HL-60 (cell line): ENCODE data around the gene METTL16.
"Not testable (repeated sequence)": the region's sequence is repeated elsewhere in the genome, so short reads cannot be mapped to it uniquely, and the experiment has no call there.

Experiments used
- DNase-seq, 2 experiments: peaks; one replicate each; pipeline ENCODE4 v3.0.0-alpha.2; 2010 to 2020; ENCODE audit warnings: low read depth in 1 of 2, low spot score in 1 of 2
- H3K27ac ChIP-seq: fragments of 250-450 bp; sonication (Bioruptor Pico); replicated peaks from 2 replicates; pipeline ENCODE4 v1.5.1; 2020; ENCODE audit warnings: mild to moderate bottlenecking, moderate library complexity
- H3K27me3 ChIP-seq: fragments of 250-450 bp; sonication (Bioruptor Pico); 2 replicates; pipeline ENCODE4 v1.5.1; 2021; ENCODE audit warnings: mild to moderate bottlenecking, moderate library complexity; ENCODE audit not compliant: insufficient read depth, poor library complexity, severe bottlenecking
- H3K4me3 ChIP-seq: replicated peaks from 2 replicates; pipeline ENCODE4 v1.5.1; 2011; ENCODE audit warnings: mild to moderate bottlenecking, control low read depth, low read length; ENCODE audit not compliant: insufficient read depth
- CTCF ChIP-seq: IDR thresholded peaks from one replicate; pipeline ENCODE4 v1.5.1; 2011; ENCODE audit warnings: low read length, control low read depth, inconsistent platforms; ENCODE audit not compliant: insufficient read depth
- GABPA ChIP-seq: IDR thresholded peaks from 2 replicates; pipeline ENCODE4 v1.6.1; 2012; ENCODE audit warnings: low read depth
- POLR2AphosphoS5 ChIP-seq: IDR thresholded peaks from 2 replicates; pipeline ENCODE4 v1.6.1; 2012; ENCODE audit warnings: low read depth
- REST ChIP-seq: IDR thresholded peaks from 2 replicates; pipeline ENCODE4 v1.6.1; 2012; ENCODE audit warnings: low read depth; ENCODE audit not compliant: insufficient replicate concordance
- SPI1 ChIP-seq: IDR thresholded peaks from 2 replicates; pipeline ENCODE4 v1.6.1; 2012; ENCODE audit warnings: low read depth, mild to moderate bottlenecking, borderline replicate concordance

The METTL16 gene

DNA sequence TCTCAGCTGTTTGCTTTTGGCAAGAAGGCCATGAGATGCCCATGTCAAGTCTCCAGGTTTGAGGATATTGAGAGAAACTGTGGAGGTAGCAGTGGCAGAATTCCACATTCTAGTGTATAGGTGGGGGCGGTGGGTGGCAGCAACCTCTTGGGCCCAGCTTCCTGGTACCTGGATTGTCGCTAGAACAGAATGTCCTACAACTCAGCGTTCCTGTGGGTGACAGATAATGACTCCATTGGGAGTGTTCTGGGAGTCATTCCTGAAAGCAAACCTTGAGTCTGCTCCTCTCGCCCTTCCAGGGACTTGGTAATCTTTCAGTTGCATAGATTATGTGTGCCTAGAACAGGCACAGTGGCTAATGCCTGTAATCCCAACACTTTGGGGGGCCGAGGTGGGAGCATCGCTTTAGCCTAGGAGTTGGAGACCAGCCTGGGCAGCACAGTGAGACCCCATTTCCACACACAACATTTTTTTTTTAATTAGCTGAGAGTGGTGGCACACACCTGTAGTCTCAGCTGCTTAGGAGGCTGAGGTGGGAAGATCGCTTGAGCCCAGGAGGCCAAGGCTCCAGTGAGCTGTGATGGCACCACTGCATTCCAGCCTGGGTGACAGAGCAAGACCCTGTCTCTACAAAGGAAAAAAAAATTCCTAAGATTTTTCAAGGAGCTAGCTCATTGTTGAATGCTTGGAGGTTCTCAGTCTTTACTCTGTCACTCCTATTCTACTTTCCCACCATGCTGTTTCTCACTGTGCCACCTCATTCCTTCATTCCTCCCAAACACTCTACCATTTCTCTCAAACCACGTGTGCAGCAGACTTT is 37.9 kb upstream of the METTL16 start:
- no peak for DNase-seq
- Histone ChIP-seq H3K4me3 (no peak overlapping the region), H3K27ac (no peak overlapping the region), H3K27me3 (no peaks in the 10 kb centered on the region)
- TF ChIP-seq POLR2AphosphoS5 (no peak), GABPA (no peak), REST (no peak), SPI1 (no peak), CTCF (no peak)

DNA sequence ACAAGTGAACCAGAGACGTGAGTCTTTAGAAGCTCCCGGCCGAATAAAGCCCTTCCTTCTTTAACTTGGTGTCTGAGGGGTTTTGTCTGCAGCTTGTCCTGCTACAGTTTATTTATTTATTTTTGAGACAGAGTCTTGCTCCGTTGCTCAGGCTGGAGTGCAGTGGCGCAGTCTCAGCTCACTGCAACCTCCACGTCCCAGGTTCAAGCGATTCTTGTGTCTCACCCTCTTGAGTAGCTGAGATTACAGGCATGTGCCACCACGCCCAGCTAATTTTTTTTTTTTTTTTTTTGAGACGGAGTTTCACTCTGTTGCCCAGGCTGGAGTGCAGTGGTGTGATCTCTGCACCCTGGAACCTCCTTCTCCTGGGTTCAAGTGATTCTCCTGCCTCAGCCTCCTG is 36.3 kb upstream of the METTL16 start:
- DNase-seq, H3K27me3 ChIP-seq, H3K27ac ChIP-seq, H3K4me3 ChIP-seq: not testable (repeated sequence)

DNA sequence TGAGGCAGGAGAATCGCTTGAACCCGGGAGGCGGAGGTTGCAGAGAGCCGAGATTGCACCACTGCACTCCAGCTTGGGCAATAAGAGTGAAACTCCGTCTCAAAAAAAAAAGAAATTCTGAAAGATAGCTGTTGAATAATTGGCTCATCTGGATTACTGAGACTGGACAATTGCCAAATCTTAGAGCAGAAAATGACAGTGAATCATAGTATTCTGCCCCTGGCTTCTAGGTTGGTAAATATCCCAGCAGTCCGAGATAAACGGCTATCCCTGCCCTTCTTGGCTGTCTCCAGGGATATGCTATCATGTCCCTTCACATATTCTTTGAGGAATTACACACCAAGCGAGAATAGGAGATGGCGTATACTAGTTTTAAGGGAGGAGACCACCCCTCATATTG is 35.5 kb upstream of the METTL16 start:
- no peak for TF ChIP-seq CTCF
- TF ChIP-seq SPI1, result no peak
- no peak for TF ChIP-seq GABPA
- no peak for TF ChIP-seq POLR2AphosphoS5
- TF ChIP-seq REST, result no peak
- DNase-seq, result no peak
- Histone ChIP-seq H3K4me3 (no peak overlapping the region), H3K27ac (no peak overlapping the region), H3K27me3 (no peaks in the 10 kb centered on the region)

DNA sequence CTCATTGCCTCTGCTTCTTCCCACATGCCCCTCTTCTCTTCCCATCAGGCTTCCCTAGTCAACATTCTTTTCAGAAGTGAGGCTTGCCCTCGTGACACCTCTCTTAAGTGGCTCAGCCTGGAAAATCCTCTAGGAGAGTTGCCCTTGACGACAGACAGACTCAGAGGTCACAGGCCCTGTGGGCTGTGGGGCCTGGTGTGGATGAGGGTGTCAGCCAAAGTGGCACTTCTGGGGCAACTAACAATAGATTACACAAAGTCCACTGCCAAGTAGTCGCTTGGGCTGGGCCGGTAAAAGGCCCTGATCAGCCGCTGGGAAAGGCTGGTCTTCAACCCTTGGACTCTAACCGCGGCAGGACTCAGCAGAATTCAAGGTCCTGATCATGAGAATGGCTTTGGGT is 33.7 kb upstream of the METTL16 start:
- H3K27ac ChIP-seq, result no peak overlapping the region
- no peak overlapping the region for H3K4me3 ChIP-seq
- DNase-seq, result no peak
- TF ChIP-seq CTCF (no peak), SPI1 (no peak), GABPA (no peak), POLR2AphosphoS5 (no peak), REST (no peak)
- H3K27me3 ChIP-seq, result no peaks in the 10 kb centered on the region
